ENCODE data around the gene RRAD.

DNA sequence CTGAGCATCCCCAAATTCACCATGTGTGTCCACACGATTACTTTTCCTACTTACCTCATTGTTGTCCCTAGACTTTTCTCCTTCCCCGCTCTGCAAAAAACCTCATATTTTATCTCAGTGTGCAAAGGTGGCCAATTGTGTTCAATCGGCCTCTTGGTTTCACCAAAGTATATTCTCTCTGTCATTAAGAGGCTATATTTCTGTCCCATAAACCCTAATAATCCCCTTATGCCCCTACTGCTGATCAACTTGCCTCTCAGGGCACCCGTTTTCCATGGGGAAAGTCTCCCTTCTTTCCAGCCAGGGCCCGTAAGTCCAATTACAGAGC is 21.6 kb upstream of the RRAD start:
- TF ChIP-seq, protein P1, sequence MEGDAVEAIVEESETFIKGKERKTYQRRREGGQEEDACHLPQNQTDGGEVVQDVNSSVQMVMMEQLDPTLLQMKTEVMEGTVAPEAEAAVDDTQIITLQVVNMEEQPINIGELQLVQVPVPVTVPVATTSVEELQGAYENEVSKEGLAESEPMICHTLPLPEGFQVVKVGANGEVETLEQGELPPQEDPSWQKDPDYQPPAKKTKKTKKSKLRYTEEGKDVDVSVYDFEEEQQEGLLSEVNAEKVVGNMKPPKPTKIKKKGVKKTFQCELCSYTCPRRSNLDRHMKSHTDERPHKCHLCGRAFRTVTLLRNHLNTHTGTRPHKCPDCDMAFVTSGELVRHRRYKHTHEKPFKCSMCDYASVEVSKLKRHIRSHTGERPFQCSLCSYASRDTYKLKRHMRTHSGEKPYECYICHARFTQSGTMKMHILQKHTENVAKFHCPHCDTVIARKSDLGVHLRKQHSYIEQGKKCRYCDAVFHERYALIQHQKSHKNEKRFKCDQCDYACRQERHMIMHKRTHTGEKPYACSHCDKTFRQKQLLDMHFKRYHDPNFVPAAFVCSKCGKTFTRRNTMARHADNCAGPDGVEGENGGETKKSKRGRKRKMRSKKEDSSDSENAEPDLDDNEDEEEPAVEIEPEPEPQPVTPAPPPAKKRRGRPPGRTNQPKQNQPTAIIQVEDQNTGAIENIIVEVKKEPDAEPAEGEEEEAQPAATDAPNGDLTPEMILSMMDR (conservative IDR thresholded peaks at IDR 0.05; ENCODE audit: low read depth, low read length) = no peak
- no peak for TF ChIP-seq EZH2 (IDR thresholded peaks at IDR 0.05; ENCODE audit: low read length, unreplicated experiment)
